Endothelial cell of umbilical vein (primary cell): ENCODE data around the gene SNAI3. TPM values are rescaled to one million over a fixed set of nuclear protein-coding genes. Genes with fewer than 3 reads are reported as not detected.

Experiments used
- BruUV-seq: library from RNA; stranded (reverse); fragments of 400-500 nt; replicated peaks from 2 replicates; lab custom pipeline; 2021; lab: Mats Ljungman, UMichigan
- CTCF ChIA-PET: fragments of 300-600, 350-600 bp; sonication (Branson Sonifier 250); formaldehyde crosslinking; loops from one replicate; lab custom pipeline; 2021; ENCODE audit warnings: antibody characterized with exemption, inconsistent platforms; lab: Charles Lee
- POLR2A ChIA-PET: fragments of 300-600, 350-600 bp; sonication (Branson Sonifier 250); formaldehyde crosslinking; loops from one replicate; lab custom pipeline; 2021; ENCODE audit warnings: antibody characterized with exemption, inconsistent platforms; lab: Charles Lee
- DNase-seq: peaks from one replicate; pipeline ENCODE4 v3.0.0-alpha.2; 2011; ENCODE audit warnings: low read depth, low spot score
- FAIRE-seq: peaks from 2 replicates; lab custom pipeline; 2011; peaks lifted over from hg19 to GRCh38; lab: Jason Lieb, UNC
- H2AFZ ChIP-seq: 2 replicates; pipeline ENCODE4 v1.6.0; 2012; ENCODE audit warnings: low read depth, low read length, control low read depth, inconsistent platforms
- H3K27ac ChIP-seq: 2 replicates; pipeline ENCODE4 v1.5.1; 2011; ENCODE audit warnings: low read depth, mild to moderate bottlenecking, control low read depth, low read length, moderate library complexity; ENCODE audit not compliant: insufficient read depth
- H3K27me3 ChIP-seq, 2 experiments: 2 replicates each; pipeline versions ENCODE4 v1.6.0 to v1.6.1; 2011; ENCODE audit warnings: low read length in 2 of 2, mixed read lengths in 1 of 2; ENCODE audit not compliant: control insufficient read depth in 2 of 2, insufficient read depth in 2 of 2
- H3K36me3 ChIP-seq, 2 experiments: 2 replicates in 1 of 2; 3 replicates in 1 of 2; pipeline ENCODE4 v1.5.1; 2011; ENCODE audit warnings: low read length in 2 of 2, mild to moderate bottlenecking in 1 of 2, moderate library complexity in 1 of 2; ENCODE audit not compliant: control insufficient read depth in 2 of 2, insufficient read depth in 2 of 2; ENCODE audit errors: extremely low read depth in 1 of 2
- H3K4me1 ChIP-seq: 3 replicates; pipeline ENCODE4 v1.5.1; 2011; ENCODE audit warnings: mild to moderate bottlenecking, low read length; ENCODE audit not compliant: control insufficient read depth, insufficient read depth; ENCODE audit errors: extremely low read depth
- H3K4me2 ChIP-seq: 2 replicates; pipeline ENCODE4 v1.6.1; 2011; ENCODE audit warnings: low read length, control low read depth, mixed read lengths; ENCODE audit not compliant: insufficient read depth
- H3K4me3 ChIP-seq, 3 experiments: fragments of 200-600 bp in 1 of 3; sonication (generic), shearing (Covaris generic) in 1 of 3; replicated peaks in 1 of 3; 2 replicates each; pipeline ENCODE4 v1.5.1; 2011 to 2016; ENCODE audit warnings: control low read depth in 3 of 3, low read length in 3 of 3, mild to moderate bottlenecking in 2 of 3, inconsistent platforms in 1 of 3, low read depth in 1 of 3, moderate library complexity in 1 of 3; ENCODE audit not compliant: insufficient read depth in 1 of 3
- H3K79me2 ChIP-seq: 2 replicates; pipeline ENCODE4 v1.6.0; 2012; ENCODE audit warnings: low read length, inconsistent platforms; ENCODE audit not compliant: control insufficient read depth, insufficient read depth
- H3K9ac ChIP-seq: replicated peaks from 2 replicates; pipeline ENCODE3; 2011; ENCODE audit warnings: low read length, control low read depth; ENCODE audit not compliant: insufficient read depth; ENCODE audit errors: extremely low read depth
- H3K9me1 ChIP-seq: replicated peaks from 3 replicates; pipeline ENCODE4 v1.6.0; 2011; ENCODE audit warnings: mild to moderate bottlenecking, low read length; ENCODE audit not compliant: control insufficient read depth, insufficient read depth; ENCODE audit errors: extremely low read depth
- H3K9me3 ChIP-seq: replicated peaks from 2 replicates; pipeline ENCODE4 v1.5.1; 2012; ENCODE audit warnings: low read length, inconsistent platforms; ENCODE audit not compliant: control insufficient read depth, insufficient read depth
- H4K20me1 ChIP-seq: replicated peaks from 2 replicates; pipeline ENCODE3; 2011; ENCODE audit warnings: mild to moderate bottlenecking, low read length; ENCODE audit not compliant: control insufficient read depth, insufficient read depth; ENCODE audit errors: extremely low read depth
- CTCF ChIP-seq, 2 donors: IDR thresholded peaks; 1 replicate in 1 of 2; 2 replicates in 1 of 2; pipeline ENCODE4 v1.5.1; 2011; ENCODE audit warnings: low read length in 2 of 2, mild to moderate bottlenecking in 2 of 2, moderate library complexity in 2 of 2, control low read depth in 1 of 2, inconsistent platforms in 1 of 2, low read depth in 1 of 2; ENCODE audit not compliant: insufficient read depth in 1 of 2; ENCODE audit errors: extremely low read depth in 1 of 2
- EZH2 ChIP-seq: IDR thresholded peaks from 2 replicates; pipeline ENCODE4 v1.6.1; 2012; ENCODE audit warnings: borderline replicate concordance, low read depth, mild to moderate bottlenecking, moderate library complexity, low read length, inconsistent platforms; ENCODE audit not compliant: severe bottlenecking
- FOS ChIP-seq: IDR thresholded peaks from 2 replicates; pipeline ENCODE4 v1.6.1; 2011; ENCODE audit warnings: mild to moderate bottlenecking, low read length, moderate library complexity, borderline replicate concordance; ENCODE audit not compliant: insufficient read depth
- GATA2 ChIP-seq: IDR thresholded peaks from 2 replicates; pipeline ENCODE4 v1.7.0; 2011; ENCODE audit warnings: low read depth, mild to moderate bottlenecking, moderate library complexity, mixed read lengths, low read length; ENCODE audit not compliant: insufficient read length, insufficient read depth
- JUN ChIP-seq: IDR thresholded peaks from 2 replicates; pipeline ENCODE4 v1.6.1; 2011; ENCODE audit warnings: borderline replicate concordance, low read depth; ENCODE audit not compliant: insufficient read length, insufficient read depth
- MAX ChIP-seq: IDR thresholded peaks from 2 replicates; pipeline ENCODE4 v1.6.1; 2011; ENCODE audit not compliant: insufficient read depth, insufficient read length
- MYC ChIP-seq: IDR thresholded peaks from one replicate; pipeline ENCODE4 v1.6.1; 2011; ENCODE audit warnings: mild to moderate bottlenecking, low read depth, low read length
- POLR2A ChIP-seq: IDR thresholded peaks from 2 replicates; pipeline ENCODE4 v1.6.1; 2012; ENCODE audit warnings: low read depth, mild to moderate bottlenecking, control low read depth, low read length
- POLR2AphosphoS5 ChIP-seq: IDR thresholded peaks from 2 replicates; pipeline ENCODE4 v1.6.1; 2012; ENCODE audit warnings: low read depth, mild to moderate bottlenecking, control low read depth, low read length, moderate library complexity; ENCODE audit not compliant: insufficient read depth
- dilution Hi-C: fragments of 300-500 bp; cut with MboI; formaldehyde crosslinking; loops from one replicate; pipeline ENCODE4 v1.15.0; 2019; ENCODE audit warnings: low sequenced_read_pairs; ENCODE audit not compliant: extremely low pct_ligation_motif_present
- intact Hi-C: fragments of 100-400 bp; cut with micrococcal nuclease; formaldehyde crosslinking; loops from one replicate; pipeline ENCODE4 v1.10.0; 2022
- polyA plus RNA-seq, 4 experiments: library from polyadenylated mRNA; depleted of rRNA in 3 of 4; stranded (reverse) in 3 of 4; unstranded in 1 of 4; fragments of >200 nt; gene quantifications; 2 replicates each; pipeline versions ENCODE4 v1.2.1 to v1.2.3, GENCODE V29; 2011 to 2012; ENCODE audit warnings: missing spikeins in 1 of 4
- total RNA-seq: library from RNA; stranded (reverse); gene quantifications from 2 replicates; pipeline ENCODE4 v1.2.3, GENCODE V29; 2021

The SNAI3 gene
- total and polyA plus RNA-seq, 2 donors (not counting 3 experiments of a cell fraction or from before 2014, with no cell fraction given): 0.30 to 0.31 TPM

GRCh38 chr16:88701581-88702370, 15.5 kb upstream of the SNAI3 start:
- Histone ChIP-seq H3K9ac (peak overlapping the region; percentile 17), H2AFZ (no peak overlapping the region), H3K9me1 (no peaks in the 10 kb centered on the region), H3K36me3 (peaks cover 4 to 21% of the 10 kb centered on the region in 2 experiments), H3K4me2 (no peak overlapping the region), H3K4me1 (peaks cover 52% of the 10 kb centered on the region), H3K79me2 (peaks cover 45% of the 10 kb centered on the region), H4K20me1 (no peaks in the 10 kb centered on the region), H3K9me3 (no peaks in the 10 kb centered on the region), H3K4me3 (no peak overlapping the region), H3K27me3 (no peaks in the 10 kb centered on the region), H3K27ac (peak overlapping the region; percentile 69)
- ChIA-PET POLR2A (no interaction called here), CTCF (interaction anchor here (1.0 to 2.8 kb wide), 6 partner anchors 21 to 61 kb away, joined by 3 to 11 read pairs (median 4); partner anchors contain the start of gene MVD)
- no peak for TF ChIP-seq JUN
- TF ChIP-seq FOS: no peak
- no peak for TF ChIP-seq MAX
- no peak for TF ChIP-seq MYC
- no peak for TF ChIP-seq POLR2A
- TF ChIP-seq GATA2: no peak
- no peak for TF ChIP-seq POLR2AphosphoS5
- no peak for TF ChIP-seq CTCF (IDR thresholded peaks at IDR 0.05; ENCODE audit: extremely low read depth in 1 of 2, insufficient read depth in 1 of 2, low read depth in 1 of 2, low read length in 2 of 2)
- no peak for TF ChIP-seq EZH2
- DNase-seq (no peak), FAIRE-seq (no peak)
- intact Hi-C loops (loop anchor here (1.0 to 2.0 kb wide), 2 partner anchors 15 to 39 kb away; partner anchors contain the start of genes MVD and SNAI3), dilution Hi-C loops (no loop called here)
- BruUV-seq: no TSS peak
